Lower lobe of right lung (tissue), 2 donors: ENCODE data around the gene GSS. TPM values are rescaled to one million over a fixed set of nuclear protein-coding genes. Genes with fewer than 3 reads are reported as not detected.

Experiments used
- ATAC-seq, 2 donors: fragments of 200-7000 bp; cut with Tn5 transposase; one replicate each; pipeline ENCODE4 v1.9.1; 2020 to 2022; ENCODE audit warnings: mild to moderate bottlenecking in 2 of 2, moderate library complexity in 2 of 2
- DNase-seq: peaks from one replicate; pipeline ENCODE4 v3.0.0-alpha.2; 2020
- H3K27ac ChIP-seq: fragments of 200-600 bp; one replicate; pipeline ENCODE4 v1.8.0; 2022
- H3K27me3 ChIP-seq: fragments of 200-600 bp; one replicate; pipeline ENCODE4 v1.8.0; 2022; ENCODE audit warnings: low read depth
- H3K36me3 ChIP-seq: fragments of 200-600 bp; one replicate; pipeline ENCODE4 v1.8.0; 2022; ENCODE audit warnings: mild to moderate bottlenecking
- H3K4me1 ChIP-seq: fragments of 200-600 bp; one replicate; pipeline ENCODE4 v1.8.0; 2022
- H3K4me3 ChIP-seq: fragments of 200-600 bp; one replicate; pipeline ENCODE4 v1.8.0; 2022; ENCODE audit warnings: mild to moderate bottlenecking
- H3K9me3 ChIP-seq: fragments of 200-600 bp; one replicate; pipeline ENCODE4 v1.8.0; 2022
- CTCF ChIP-seq: fragments of 200-600 bp; IDR thresholded peaks from one replicate; pipeline ENCODE4 v1.8.0; 2022; ENCODE audit warnings: antibody characterized with exemption, mild to moderate bottlenecking
- intact Hi-C: fragments of 100-400 bp; cut with DNase I; formaldehyde crosslinking; loops from one replicate; pipeline ENCODE4 v1.11.0; 2022
- total RNA-seq: library from RNA; stranded (reverse); fragmentation: NEBNext Ultra II Directional; extraction: Animal tissue kit (Norgen Biotek cat#: 25700); gene quantifications from one replicate; pipeline ENCODE4 v1.2.1, GENCODE V29; 2021
- donor health status: DM: no; HTN: yes; CAD: no; lungs with severe emphysema.

GSS gene
- total RNA-seq, 1 donor from 2014 or later = 28.8 TPM

- Histone ChIP-seq H3K27ac (no peak overlapping the region), H3K4me3 (no peak overlapping the region), H3K27me3 (no peaks in the 10 kb centered on the region), H3K4me1 (no peaks in the 10 kb centered on the region), H3K9me3 (no peaks in the 10 kb centered on the region), H3K36me3 (no peaks in the 10 kb centered on the region)
- intact Hi-C loops = no loop called here
- no peak for TF ChIP-seq CTCF
- ATAC-seq = no peak
- DNase-seq = no peak
These were observed 16.1 kb upstream of the GSS start for GRCh38 chr20:34971561-34972235.

GRCh38 chr20:34970846-34971560, 15.4 kb upstream of the GSS start:
- TF ChIP-seq CTCF = no peak
- intact Hi-C loops = no loop called here

GRCh38 chr20:34970193-34970840, 14.7 kb upstream of the GSS start:
- DNase-seq (no peak), ATAC-seq (no peak)
- no peaks in the 10 kb centered on the region for H3K36me3 ChIP-seq
- no peak for TF ChIP-seq CTCF
- H3K27ac ChIP-seq = no peak overlapping the region
- H3K27me3 ChIP-seq = no peaks in the 10 kb centered on the region
- intact Hi-C loops = no loop called here
- H3K4me3 ChIP-seq = no peak overlapping the region
- no peaks in the 10 kb centered on the region for H3K4me1 ChIP-seq
- no peaks in the 10 kb centered on the region for H3K9me3 ChIP-seq

More at GRCh38 chr20:34970846-34971560, 15.4 kb upstream of the GSS start:
- Histone ChIP-seq H3K27ac (no peak overlapping the region), H3K4me1 (no peaks in the 10 kb centered on the region), H3K36me3 (no peaks in the 10 kb centered on the region), H3K9me3 (no peaks in the 10 kb centered on the region), H3K27me3 (no peaks in the 10 kb centered on the region), H3K4me3 (no peak overlapping the region)
- ATAC-seq (no peak), DNase-seq (no peak)

GRCh38 chr20:34968042-34968775, 12.6 kb upstream of the GSS start:
- no peak overlapping the region for H3K27ac ChIP-seq
- intact Hi-C loops = no loop called here
- no peaks in the 10 kb centered on the region for H3K9me3 ChIP-seq
- no peaks in the 10 kb centered on the region for H3K36me3 ChIP-seq
- ATAC-seq = no peak
- H3K27me3 ChIP-seq = no peaks in the 10 kb centered on the region
- no peaks in the 10 kb centered on the region for H3K4me1 ChIP-seq
- DNase-seq = no peak
- H3K4me3 ChIP-seq = no peak overlapping the region
- no peak for TF ChIP-seq CTCF

GRCh38 chr20:34967421-34967820, 11.8 kb upstream of the GSS start:
- Histone ChIP-seq H3K27me3 (no peaks in the 10 kb centered on the region), H3K27ac (no peak overlapping the region), H3K4me1 (no peaks in the 10 kb centered on the region), H3K36me3 (no peaks in the 10 kb centered on the region), H3K4me3 (no peak overlapping the region), H3K9me3 (no peaks in the 10 kb centered on the region)
- ATAC-seq = no peak
- no peak for TF ChIP-seq CTCF
- no peak for DNase-seq
- intact Hi-C loops = no loop called here
